Keratinocyte (primary cell): ENCODE data around the gene FDXR. TPM values are rescaled to one million over a fixed set of nuclear protein-coding genes. Genes with fewer than 3 reads are reported as not detected.
A peak's percentile ranks its signal among the peaks of the same experiment; 100 is the strongest.

Experiments
- DNase-seq: peaks from one replicate; pipeline ENCODE4 v3.0.0-alpha.2; 2011; ENCODE audit warnings: low read depth, missing footprints, low spot score
- FAIRE-seq: peaks from 2 replicates; lab custom pipeline; 2011; peaks lifted over from hg19 to GRCh38; lab: Jason Lieb, UNC
- H2AFZ ChIP-seq: 2 replicates; pipeline ENCODE4 v1.6.0; 2012; ENCODE audit warnings: low read length, control low read depth, inconsistent platforms; ENCODE audit not compliant: control insufficient read depth
- H3K27ac ChIP-seq: 2 replicates; pipeline ENCODE4 v1.5.1; 2011; ENCODE audit warnings: low read length; ENCODE audit not compliant: control insufficient read depth, insufficient read depth
- H3K27me3 ChIP-seq: 3 replicates; pipeline ENCODE4 v1.6.0; 2011; ENCODE audit warnings: low read length; ENCODE audit not compliant: control insufficient read depth, insufficient read depth; ENCODE audit errors: extremely low read depth
- H3K36me3 ChIP-seq, 2 experiments: 2 replicates in 1 of 2; 3 replicates in 1 of 2; pipeline ENCODE4 v1.5.1; 2011; ENCODE audit warnings: low read length in 2 of 2, mild to moderate bottlenecking in 1 of 2; ENCODE audit not compliant: control insufficient read depth in 2 of 2, insufficient read depth in 2 of 2; ENCODE audit errors: extremely low read depth in 1 of 2
- H3K4me1 ChIP-seq: 3 replicates; pipeline ENCODE4 v1.5.1; 2011; ENCODE audit warnings: low read length; ENCODE audit not compliant: control insufficient read depth, insufficient read depth; ENCODE audit errors: extremely low read depth
- H3K4me2 ChIP-seq: 3 replicates; pipeline ENCODE4 v1.6.0; 2011; ENCODE audit warnings: low read depth, low read length; ENCODE audit not compliant: control insufficient read depth, insufficient read depth; ENCODE audit errors: extremely low read depth
- H3K4me3 ChIP-seq, 3 experiments: fragments of 200-600 bp in 1 of 3; sonication (generic) in 1 of 3; 2 replicates in 2 of 3; 3 replicates in 1 of 3; pipeline ENCODE4 v1.5.1; 2011 to 2016; ENCODE audit warnings: low read length in 3 of 3, mild to moderate bottlenecking in 3 of 3, control low read depth in 2 of 3, inconsistent platforms in 1 of 3, low read depth in 1 of 3, mixed read lengths in 1 of 3, mixed run types in 1 of 3, moderate library complexity in 1 of 3; ENCODE audit not compliant: control insufficient read depth in 2 of 3, insufficient read depth in 2 of 3; ENCODE audit errors: extremely low read depth in 1 of 3
- H3K79me2 ChIP-seq: 2 replicates; pipeline ENCODE4 v1.6.0; 2012; ENCODE audit warnings: low read length; ENCODE audit not compliant: control insufficient read depth, insufficient read depth
- H3K9ac ChIP-seq: 3 replicates; pipeline ENCODE4 v1.6.0; 2011; ENCODE audit warnings: low read length; ENCODE audit not compliant: control insufficient read depth, insufficient read depth; ENCODE audit errors: extremely low read depth
- H3K9me1 ChIP-seq: 3 replicates; pipeline ENCODE4 v1.6.0; 2011; ENCODE audit warnings: low read length; ENCODE audit not compliant: control insufficient read depth, insufficient read depth; ENCODE audit errors: extremely low read depth
- H3K9me3 ChIP-seq: 2 replicates; pipeline ENCODE4 v1.5.1; 2012; ENCODE audit warnings: low read depth, low read length; ENCODE audit not compliant: control insufficient read depth
- H4K20me1 ChIP-seq: 3 replicates; pipeline ENCODE4 v1.6.0; 2011; ENCODE audit warnings: low read length; ENCODE audit not compliant: control insufficient read depth, insufficient read depth; ENCODE audit errors: extremely low read depth
- CTCF ChIP-seq, 3 experiments: IDR thresholded peaks in 1 of 3; conservative IDR thresholded peaks in 1 of 3; optimal IDR thresholded peaks in 1 of 3; 2 replicates in 2 of 3; 3 replicates in 1 of 3; pipeline versions ENCODE3 to v1.5.1; 2011; ENCODE audit warnings: low read length in 3 of 3, mild to moderate bottlenecking in 3 of 3, moderate library complexity in 2 of 3, control low read depth in 1 of 3, inconsistent platforms in 1 of 3; ENCODE audit not compliant: insufficient read depth in 2 of 3; ENCODE audit errors: extremely low read depth in 1 of 3
- EZH2 ChIP-seq: IDR thresholded peaks from one replicate; pipeline ENCODE4 v1.6.1; 2012; ENCODE audit warnings: inconsistent platforms, mild to moderate bottlenecking, low read length, moderate library complexity
- dilution Hi-C: fragments of 300-500 bp; cut with MboI; formaldehyde crosslinking; loops from one replicate; pipeline ENCODE4 v1.7.0; 2020; ENCODE audit warnings: low sequenced_read_pairs; ENCODE audit not compliant: extremely low pct_ligation_motif_present
- polyA plus RNA-seq, 5 experiments: library from polyadenylated mRNA; depleted of rRNA in 3 of 5; stranded (reverse) in 3 of 5; stranded (forward) in 1 of 5; unstranded in 1 of 5; fragments of >200 nt; gene quantifications; 1 replicate in 1 of 5; 2 replicates in 3 of 5; 3 replicates in 1 of 5; pipeline versions ENCODE4 v1.2.1 to v1.2.3, GENCODE V29; 2011 to 2012; ENCODE audit warnings: missing spikeins in 2 of 5, low read depth in 1 of 5, low replicate concordance in 1 of 5

Gene FDXR
- polyA plus RNA-seq, 1 donor (not counting 4 experiments of a cell fraction or from before 2014, with no cell fraction given) = 12.0 TPM

GRCh38 chr17:74842146-74842598 is 30.6 kb downstream of the FDXR start:
- no peaks in the 10 kb centered on the region for H4K20me1 ChIP-seq
- no peak overlapping the region for H2AFZ ChIP-seq
- no peak overlapping the region for H3K4me3 ChIP-seq
- dilution Hi-C loops = no loop called here
- no peaks in the 10 kb centered on the region for H3K9me1 ChIP-seq
- H3K9me3 ChIP-seq = no peaks in the 10 kb centered on the region
- peaks cover 7% of the 10 kb centered on the region for H3K4me1 ChIP-seq
- H3K27me3 ChIP-seq = peaks cover 30% of the 10 kb centered on the region
- no peaks in the 10 kb centered on the region for H3K79me2 ChIP-seq
- TF ChIP-seq CTCF (optimal IDR thresholded peaks at IDR 0.05 in 1 of 3, IDR thresholded peaks at IDR 0.05 in 1 of 3, conservative IDR thresholded peaks at IDR 0.05 in 1 of 3; ENCODE audit: extremely low read depth in 1 of 3, insufficient read depth in 2 of 3, low read length in 3 of 3) (no peak), EZH2 (no peak)
- FAIRE-seq (peak; percentile 52), DNase-seq (no peak)
- no peaks in the 10 kb centered on the region for H3K36me3 ChIP-seq
- no peak overlapping the region for H3K27ac ChIP-seq
- no peak overlapping the region for H3K9ac ChIP-seq
- H3K4me2 ChIP-seq = peak overlapping the region; percentile 66

GRCh38 chr17:74840989-74841666 is 31.7 kb downstream of the FDXR start:
- Histone ChIP-seq H4K20me1 (no peaks in the 10 kb centered on the region), H3K4me3 (no peak overlapping the region), H3K36me3 (no peaks in the 10 kb centered on the region), H2AFZ (no peak overlapping the region), H3K4me2 (no peak overlapping the region), H3K9me3 (no peaks in the 10 kb centered on the region), H3K4me1 (peaks cover 7% of the 10 kb centered on the region), H3K27me3 (peaks cover 28% of the 10 kb centered on the region), H3K27ac (no peak overlapping the region), H3K79me2 (no peaks in the 10 kb centered on the region), H3K9me1 (no peaks in the 10 kb centered on the region), H3K9ac (no peak overlapping the region)
- TF ChIP-seq CTCF (optimal IDR thresholded peaks at IDR 0.05 in 1 of 3, IDR thresholded peaks at IDR 0.05 in 1 of 3, conservative IDR thresholded peaks at IDR 0.05 in 1 of 3; ENCODE audit: extremely low read depth in 1 of 3, insufficient read depth in 2 of 3, low read length in 3 of 3) (no peak), EZH2 (no peak)
- DNase-seq (no peak), FAIRE-seq (no peak)
- dilution Hi-C loops = no loop called here
